GM12874 (cell line): ENCODE data around the gene SH2D4B.

Experiments
- CTCF ChIP-seq: IDR thresholded peaks from 2 replicates; pipeline ENCODE4 v1.5.1; 2011; ENCODE audit warnings: low read depth, mild to moderate bottlenecking, control low read depth, low read length, moderate library complexity; ENCODE audit not compliant: insufficient read depth

SH2D4B gene

GRCh38 chr10:80537736-80538480, at the start of gene SH2D4B:
TSS of gene SH2D4B (plus strand) at chr10:80537902. CDS start at chr10:80538332, 430 bp downstream.
- TF ChIP-seq CTCF, result no peak

- TF ChIP-seq CTCF, result no peak
Measured at GRCh38 chr10:80488539-80489066, 49.1 kb upstream of the SH2D4B start.

- TF ChIP-seq CTCF, result no peak
Measured at GRCh38 chr10:80489371-80490112, 48.2 kb upstream of the SH2D4B start.

GRCh38 chr10:80491251-80492102, 46.2 kb upstream of the SH2D4B start:
- no peak for TF ChIP-seq CTCF

GRCh38 chr10:80492848-80493521, 44.7 kb upstream of the SH2D4B start:
- no peak for TF ChIP-seq CTCF

GRCh38 chr10:80493522-80494051, 44.1 kb upstream of the SH2D4B start:
- no peak for TF ChIP-seq CTCF
